Stimulated activated CD4-positive, alpha-beta T cell treated with anti-CD3 and anti-CD28 coated beads, Interleukin-4, amount 100 ng/mL, for 24 hours (primary cell): ENCODE measurements around the gene YY2.
"Not testable (repeated sequence)": the region's sequence is repeated elsewhere in the genome, so short reads cannot be mapped to it uniquely, and the experiment has no call there.

Source experiments
- DNase-seq: peaks from one replicate; pipeline ENCODE4 v3.0.0-alpha.2; 2020

Gene YY2

DNA sequence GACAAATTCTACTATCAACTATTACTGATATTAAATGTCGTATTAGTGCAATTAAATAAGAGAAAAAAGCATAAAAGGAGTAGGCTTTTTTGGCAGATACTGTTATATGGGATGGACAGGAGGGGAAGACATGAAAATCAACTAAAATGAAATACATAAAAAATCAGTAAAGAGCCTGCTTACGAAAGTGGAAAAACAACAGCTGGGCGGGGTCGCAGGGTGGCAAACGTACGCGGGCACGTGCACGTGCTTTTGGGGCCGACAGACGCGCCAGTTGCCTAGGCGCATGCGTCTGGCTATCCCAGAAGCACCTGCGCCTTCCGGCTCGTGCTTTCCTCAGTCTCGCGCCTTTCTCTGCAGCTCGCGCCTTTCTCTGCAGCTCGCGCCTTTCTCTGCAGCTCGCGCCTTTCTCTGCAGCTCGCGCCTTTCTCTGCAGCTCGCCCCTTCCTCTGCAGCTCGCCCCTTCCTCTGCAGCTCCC, at the start of gene YY2:
YY2 (plus strand) TSS at position 51 of the 479 bp plus-strand sequence. CDS start 498 bp downstream, outside the sequence.
- DNase-seq: no peak

- no peak for DNase-seq
Observed at GRCh38 chrX:21806691-21807090, 49.1 kb upstream of the YY2 start.

DNA sequence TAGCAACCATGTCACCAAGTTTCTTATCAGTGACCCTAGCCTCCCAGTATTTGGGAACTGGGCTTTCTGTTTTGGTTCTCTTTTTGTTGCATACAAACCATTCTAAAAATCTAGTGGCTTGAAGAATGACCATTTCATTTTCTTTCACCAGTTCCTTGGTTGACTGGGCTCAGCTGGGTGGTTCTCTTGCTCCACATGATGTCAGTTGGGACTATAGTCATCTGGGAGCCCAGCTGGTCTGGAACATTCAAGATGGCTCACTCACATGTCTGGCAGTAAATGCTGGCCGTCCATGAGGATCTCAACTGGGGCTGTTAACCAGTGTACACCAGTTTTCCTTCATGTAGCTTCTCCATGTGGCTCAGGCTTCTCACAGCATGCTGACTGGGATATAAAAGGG, 44.0 kb upstream of the YY2 start:
- no peak for DNase-seq

DNA sequence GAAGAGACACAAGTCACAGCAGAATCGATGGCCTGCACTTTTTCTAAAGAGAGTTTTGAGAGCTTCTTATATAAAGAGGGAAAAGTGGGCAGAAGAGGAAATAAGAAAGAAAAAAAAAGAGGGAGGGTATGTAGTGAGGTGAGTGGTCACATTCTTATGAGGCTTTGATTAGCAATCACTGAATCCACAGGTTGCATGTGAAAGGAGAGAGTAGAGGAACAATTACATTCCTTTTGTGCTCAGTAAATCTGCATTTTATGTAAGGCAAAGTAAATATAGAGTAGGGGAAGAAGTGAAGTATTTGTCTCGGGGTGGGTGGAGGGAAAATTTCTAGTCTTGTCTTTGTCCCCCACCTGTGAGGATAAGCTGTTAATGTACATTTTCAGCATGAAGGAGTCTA, 43.2 kb upstream of the YY2 start:
- DNase-seq: no peak

GRCh38 chrX:21813612-21814368, 42.0 kb upstream of the YY2 start:
- no peak for DNase-seq

DNA sequence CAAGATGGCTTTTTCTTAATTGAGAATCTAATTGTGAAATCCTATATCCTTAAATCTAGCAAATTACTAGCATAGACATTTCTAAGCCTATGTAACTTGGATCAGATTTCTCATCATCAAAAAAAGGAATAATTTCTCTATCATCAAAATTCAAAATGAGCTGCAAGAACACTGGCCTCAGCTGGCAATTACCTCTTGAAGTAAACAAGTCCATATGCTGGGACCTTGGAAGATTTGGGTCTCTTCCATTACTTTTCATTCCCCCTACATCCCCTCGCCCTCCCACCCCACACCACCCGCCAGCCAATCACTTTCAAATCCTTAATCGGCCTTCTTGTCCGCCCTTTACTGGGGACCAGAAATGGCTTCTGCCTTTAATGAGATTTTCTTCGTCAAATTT, 39.7 kb upstream of the YY2 start:
- DNase-seq: no peak

DNA sequence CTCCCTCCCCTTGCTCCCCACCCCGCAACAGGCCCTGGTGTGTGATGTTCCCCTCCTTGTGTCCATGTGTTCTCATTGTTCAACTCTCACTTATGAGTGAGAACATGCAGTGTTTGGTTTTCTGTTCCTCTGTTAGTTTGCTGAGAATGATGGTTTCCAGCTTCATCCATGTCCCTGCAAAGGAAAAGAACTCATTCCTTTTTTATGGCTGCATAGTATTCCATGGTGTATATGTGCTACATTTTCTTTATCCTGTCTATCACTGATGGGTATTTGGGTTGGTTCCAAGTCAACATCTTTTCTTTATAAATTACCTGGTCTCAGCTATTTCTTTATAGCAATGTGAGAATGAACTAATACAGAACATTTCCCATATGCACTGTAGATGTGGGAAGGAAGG, 35.6 kb upstream of the YY2 start:
- not testable (repeated sequence) for DNase-seq

- DNase-seq: no peak
Observed at GRCh38 chrX:21821875-21822274, 33.9 kb upstream of the YY2 start.

DNA sequence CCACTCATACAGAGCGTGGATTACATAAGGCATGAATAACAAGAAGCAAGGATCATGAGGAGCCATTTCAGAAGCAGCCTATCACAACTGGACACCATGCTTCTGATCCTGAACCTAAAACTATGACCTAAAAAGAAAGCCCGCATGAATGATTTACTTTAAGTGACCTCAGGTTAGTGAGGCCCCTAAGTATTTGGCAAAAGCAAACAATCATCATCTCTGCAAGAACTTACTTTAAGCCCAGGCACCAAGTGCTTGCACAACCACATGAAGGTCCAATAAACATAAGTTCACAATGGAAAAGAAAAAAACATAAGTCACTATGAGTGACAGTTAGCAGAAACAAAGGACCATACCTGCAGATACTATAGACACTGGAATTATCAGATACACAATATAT, 24.3 kb upstream of the YY2 start:
- no peak for DNase-seq

DNA sequence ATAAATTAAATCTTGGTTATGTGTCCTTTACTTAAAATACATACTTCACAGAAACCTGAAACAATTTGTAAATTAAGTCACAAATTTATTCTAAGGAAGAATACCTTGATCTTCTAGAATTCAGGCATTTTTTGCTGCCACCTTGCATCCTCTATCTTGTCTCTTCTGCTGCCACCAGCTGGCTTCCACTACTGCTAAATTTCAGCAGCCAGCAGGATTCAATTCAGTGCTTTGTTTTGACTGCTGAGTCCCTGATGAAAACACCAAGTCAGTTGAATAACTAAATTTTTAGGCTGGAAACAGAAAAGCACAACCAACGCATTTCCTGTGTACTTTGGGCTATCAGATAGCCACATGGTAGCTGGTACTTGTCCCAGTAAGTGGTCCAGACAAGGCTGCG, 18.7 kb upstream of the YY2 start:
- no peak for DNase-seq

DNA sequence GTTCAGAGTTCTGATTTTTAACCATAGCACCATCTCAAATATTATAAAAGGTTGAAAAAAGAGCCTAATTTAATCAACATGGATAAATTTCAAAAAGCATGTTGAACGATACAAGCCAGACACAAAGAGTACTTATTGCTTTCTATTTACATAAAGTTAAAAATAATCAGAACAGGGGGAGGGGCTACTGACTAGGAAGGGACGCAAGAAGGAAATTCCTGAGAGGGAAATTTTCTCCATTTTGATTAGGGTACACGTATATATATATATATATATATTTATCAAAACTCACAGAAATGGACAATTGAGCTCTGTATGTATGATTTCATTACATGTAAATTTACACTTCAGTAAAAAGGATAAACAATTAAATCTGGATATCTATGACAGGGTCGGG, 16.9 kb upstream of the YY2 start:
- no peak for DNase-seq

- DNase-seq: peak; percentile 84
Observed at GRCh38 chrX:21839334-21840192, 16.2 kb upstream of the YY2 start, which contains the start of gene MBTPS2. MBTPS2 (plus strand) TSS chrX:21839617; CDS start chrX:21839735, 118 bp downstream.

DNA sequence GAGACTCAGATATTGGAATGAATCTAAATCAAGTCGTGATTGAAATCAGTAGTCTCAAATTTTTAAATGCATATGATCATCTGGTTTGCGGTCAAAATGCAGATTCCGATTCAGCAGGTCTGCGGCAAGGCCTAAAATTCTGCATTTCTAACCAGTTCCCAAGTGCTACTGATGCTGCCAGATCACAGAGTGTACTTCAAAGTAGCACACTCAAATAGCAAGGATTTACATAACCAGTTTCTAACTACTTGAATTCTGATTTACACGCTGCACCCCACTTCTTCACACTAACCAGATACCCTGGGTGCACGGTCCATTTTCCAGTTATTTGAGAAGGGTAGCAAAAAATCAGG, 15.6 kb upstream of the YY2 start:
- DNase-seq: peak; percentile 36

- DNase-seq: no peak
Observed at GRCh38 chrX:21843179-21843578, 12.6 kb upstream of the YY2 start.

DNA sequence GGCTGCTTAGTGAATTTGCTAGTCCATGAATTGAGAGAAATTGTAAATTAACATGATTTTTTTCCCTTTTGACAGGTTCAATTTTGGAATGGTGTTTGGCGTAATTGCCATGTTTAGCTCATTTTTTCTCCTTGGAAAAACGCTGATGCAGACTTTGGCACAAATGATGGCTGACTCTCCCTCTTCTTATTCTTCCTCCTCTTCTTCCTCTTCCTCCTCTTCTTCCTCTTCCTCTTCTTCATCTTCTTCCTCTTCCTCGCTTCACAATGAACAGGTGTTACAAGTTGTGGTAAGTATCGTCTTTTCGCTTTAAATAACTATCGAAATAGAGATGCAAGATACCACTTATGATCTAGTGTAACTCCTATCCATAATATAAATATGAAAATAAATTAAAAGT, 10.7 kb upstream of the YY2 start:
- no peak for DNase-seq

- DNase-seq: no peak
Observed at GRCh38 chrX:21847342-21847741, 8.4 kb upstream of the YY2 start.

DNA sequence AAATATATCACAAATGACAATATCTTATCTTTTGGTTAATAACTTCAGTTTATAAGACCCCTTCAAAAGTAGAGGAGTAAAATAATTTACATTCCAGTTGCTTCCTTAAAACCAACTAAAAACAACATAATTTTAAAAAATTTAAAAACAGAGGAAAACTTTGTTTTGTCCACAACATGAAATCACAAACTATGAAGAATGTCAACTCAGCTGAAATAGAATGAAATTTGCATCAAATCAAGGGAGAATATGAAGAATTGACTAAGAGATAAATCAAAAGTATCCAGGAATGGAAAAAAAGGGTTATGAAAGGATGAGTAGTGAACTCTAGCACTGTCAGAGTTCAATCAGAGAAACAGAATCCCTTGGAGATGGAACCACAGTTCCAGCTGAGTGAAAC, 2.2 kb upstream of the YY2 start:
- DNase-seq: no peak

- DNase-seq: no peak
Observed at GRCh38 chrX:21856504-21856903, 717 bp downstream of the YY2 start.

DNA sequence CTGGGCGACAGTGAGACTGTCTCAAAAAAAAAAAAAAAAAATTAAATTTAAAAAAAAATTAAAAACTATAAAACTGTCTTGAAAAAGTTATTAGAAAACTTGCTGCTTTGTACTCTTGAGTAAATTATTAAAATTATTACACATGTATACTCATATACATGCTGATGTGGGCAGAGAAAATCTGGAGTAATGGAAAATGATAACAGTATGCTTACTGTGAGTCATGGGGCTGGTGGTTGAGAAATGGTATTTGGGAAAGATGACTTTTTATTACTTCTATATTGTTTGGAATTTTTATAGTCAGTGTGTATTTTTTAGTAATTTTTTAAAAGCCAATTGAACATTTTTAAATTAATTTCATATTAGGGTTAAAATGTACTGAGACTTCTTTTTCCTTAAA, 7.5 kb downstream of the YY2 start:
- no peak for DNase-seq

GRCh38 chrX:21865436-21865835, 9.6 kb downstream of the YY2 start:
- DNase-seq: no peak

DNA sequence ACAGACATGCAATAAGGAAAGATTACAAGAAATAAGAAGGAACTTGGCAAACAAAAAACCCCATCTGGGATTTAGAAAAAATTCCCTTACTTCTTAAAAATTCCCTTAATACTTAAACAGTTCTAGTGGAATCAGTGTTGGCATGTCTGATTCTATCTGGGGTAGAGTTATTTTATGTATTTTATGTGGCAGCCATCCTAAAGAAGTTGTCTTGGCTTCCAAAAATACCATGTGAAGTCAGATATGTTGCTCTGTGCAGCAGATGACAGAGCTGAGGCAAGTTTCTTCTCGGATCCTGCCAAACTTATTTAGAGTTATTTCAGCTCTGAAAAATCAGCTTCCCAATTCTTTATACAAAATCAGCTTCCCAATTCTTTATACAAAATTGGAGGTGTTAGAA, 14.7 kb downstream of the YY2 start:
- DNase-seq: no peak

- no peak for DNase-seq
Observed at GRCh38 chrX:21873063-21873775, 17.4 kb downstream of the YY2 start.

DNA sequence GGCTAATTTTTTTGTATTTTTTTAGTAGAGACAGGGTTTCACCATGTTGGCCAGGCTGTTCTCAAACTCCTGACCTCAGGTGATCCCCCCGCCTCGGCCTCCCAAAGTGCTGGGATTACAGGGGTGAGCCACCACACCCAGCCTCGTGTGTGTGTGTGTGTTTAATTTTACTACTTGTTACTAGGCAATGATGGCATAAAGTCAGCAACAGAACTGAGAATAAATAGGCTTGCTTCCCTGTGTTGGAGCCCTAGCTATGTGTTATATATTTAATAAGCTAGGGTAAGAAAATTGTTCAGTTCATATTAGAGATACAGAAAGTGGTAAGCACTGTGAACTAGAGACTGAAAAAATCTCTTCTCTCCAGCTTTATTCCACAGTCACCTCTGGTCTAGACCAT, 18.4 kb downstream of the YY2 start:
- DNase-seq: not testable (repeated sequence)

DNA sequence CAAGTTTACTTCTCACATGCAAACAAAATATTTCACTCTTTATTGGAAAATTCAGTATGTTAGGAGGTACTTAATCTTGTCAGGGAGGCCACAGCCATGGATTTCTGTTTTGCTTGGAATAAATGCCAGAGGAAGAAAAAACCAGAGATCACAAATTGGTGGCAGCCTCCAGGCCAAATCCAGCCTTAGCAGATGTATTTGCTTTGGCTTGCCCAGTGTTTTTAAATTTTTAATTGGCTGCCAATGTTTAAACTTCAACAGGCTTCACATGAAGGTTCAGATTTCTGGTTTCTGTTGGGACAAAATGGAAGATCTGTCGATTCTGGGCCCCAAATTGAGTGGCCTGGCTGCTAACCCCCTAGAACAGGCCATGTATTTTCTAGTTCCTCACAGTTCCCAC, 19.2 kb downstream of the YY2 start:
- DNase-seq: no peak
